Measurements from ENCODE around the gene TRAM2. TPM values are rescaled to one million over a fixed set of nuclear protein-coding genes. Genes with fewer than 3 reads are reported as not detected.

TRAM2 gene
- total RNA-seq, 1 experiment from 2014 or later = 21.3 TPM

- no peak for TF ChIP-seq REST (IDR thresholded peaks at IDR 0.05; ENCODE audit: low read depth)
- TF ChIP-seq ZBTB33 (IDR thresholded peaks at IDR 0.05; ENCODE audit: extremely low read depth, insufficient replicate concordance, low read length) = no peak
- 0 out of 2 replicates have a peak, but pooled peaks have one; percentile 26 for TF ChIP-seq CBX3 (IDR thresholded peaks at IDR 0.05; ENCODE audit: low read depth)
- no peak for TF ChIP-seq TCF7L2 (IDR thresholded peaks at IDR 0.05; ENCODE audit: borderline replicate concordance, extremely low read depth, insufficient read depth, insufficient read length)
Observed at GRCh38 chr6:52577022-52577777, at the start of gene TRAM2 (continued).

GRCh38 chr6:52622810-52623209, 46.0 kb upstream of the TRAM2 start:
- Histone ChIP-seq H3K9ac (ENCODE audit: low read length) (no peak overlapping the region), H4K20me1 (ENCODE audit: insufficient read depth) (no peaks in the 10 kb centered on the region), H3K4me3 (replicated peaks in 1 of 2; ENCODE audit: low read depth in 1 of 2, low read length in 2 of 2) (no peak overlapping the region), H3K9me3 (ENCODE audit: control insufficient read depth in 1 of 2, insufficient read depth in 1 of 2, low read depth in 1 of 2, low read length in 2 of 2) (no peaks in the 10 kb centered on the region), H3K9me2 (ENCODE audit: insufficient read depth) (no peaks in the 10 kb centered on the region), H3K27ac (ENCODE audit: low read depth, low read length) (no peak overlapping the region), H3K27me3 (ENCODE audit: insufficient read depth, low read length) (no peaks in the 10 kb centered on the region), H3K79me2 (ENCODE audit: insufficient read depth, low read length) (no peaks in the 10 kb centered on the region), H3K36me3 (ENCODE audit: control insufficient read depth in 1 of 2, insufficient read depth in 2 of 2, low read length in 2 of 2) (no peaks in the 10 kb centered on the region), H3K4me2 (ENCODE audit: low read length) (no peak overlapping the region), H3K4me1 (ENCODE audit: control insufficient read depth in 1 of 2, insufficient read depth in 2 of 2, low read length in 2 of 2) (no peaks in the 10 kb centered on the region), H2AFZ (ENCODE audit: low read depth, low read length, poor library complexity, severe bottlenecking) (no peak overlapping the region)
- no peak for ATAC-seq
- ChIA-PET CTCF (no interaction called here), POLR2A (no interaction called here), RAD21 (ENCODE audit: low non-redundant PET in 1 of 2, low total read pairs in 2 of 2, uncharacterized antibody in 2 of 2, unreplicated experiment in 2 of 2) (no interaction called here)
- TF ChIP-seq ZFX (IDR thresholded peaks at IDR 0.05) = no peak
- no peak for DNase-seq (ENCODE audit: low read depth, low spot score)
- intact Hi-C loops (cut with micrococcal nuclease) = no loop called here
- no TSS peak for BruUV-seq (replicated peaks)
